Stimulated activated CD8-positive, alpha-beta memory T cell treated with anti-CD3 and anti-CD28 coated beads, Interleukin-4, amount 100 ng/mL, for 4 hours (primary cell): Measurements from ENCODE around the gene CARTPT.

Experiments used
- DNase-seq, 2 donors: peaks; one replicate each; pipeline ENCODE4 v3.0.0-alpha.2; 2020; ENCODE audit warnings: low read depth in 2 of 2, low spot score in 1 of 2

The CARTPT gene

GRCh38 chr5:71737931-71738539, 19.0 kb downstream of the CARTPT start:
- no peak for DNase-seq

GRCh38 chr5:71738662-71739361, 19.7 kb downstream of the CARTPT start:
- DNase-seq, result no peak

- DNase-seq, result no peak
These were observed 21.1 kb downstream of the CARTPT start for GRCh38 chr5:71740015-71740753.

GRCh38 chr5:71743155-71743554, 24.1 kb downstream of the CARTPT start:
- DNase-seq, result no peak

- no peak for DNase-seq
These were observed 25.1 kb downstream of the CARTPT start for GRCh38 chr5:71744009-71744790.

GRCh38 chr5:71747182-71747581, 28.1 kb downstream of the CARTPT start:
- no peak for DNase-seq

- DNase-seq, result no peak
These were observed 29.3 kb downstream of the CARTPT start for GRCh38 chr5:71748360-71748759.

- no peak for DNase-seq
These were observed 32.3 kb downstream of the CARTPT start for GRCh38 chr5:71751422-71751821.

- DNase-seq, result no peak
These were observed 33.5 kb downstream of the CARTPT start for GRCh38 chr5:71752441-71753190.

- peak; percentile 2 to 6 for DNase-seq
These were observed 38.8 kb downstream of the CARTPT start for GRCh38 chr5:71757590-71758543.

GRCh38 chr5:71762826-71763225, 43.8 kb downstream of the CARTPT start:
- DNase-seq, result no peak

GRCh38 chr5:71767661-71768060, 48.6 kb downstream of the CARTPT start:
- no peak for DNase-seq

GRCh38 chr5:71769287-71769686, 50.2 kb downstream of the CARTPT start:
- DNase-seq, result no peak

- DNase-seq, result no peak
These were observed 51.3 kb downstream of the CARTPT start for GRCh38 chr5:71770381-71770780.
